B cell (primary cell): ENCODE measurements around the gene KCNA1. TPM values are rescaled to one million over a fixed set of nuclear protein-coding genes. Genes with fewer than 3 reads are reported as not detected.

ENCODE experiments used
- ATAC-seq: fragments of 200-7000 bp; cut with Tn5 transposase; one replicate; pipeline ENCODE4 v1.10.0; 2021; ENCODE audit warnings: low read depth, mild to moderate bottlenecking, moderate number of reproducible peaks, moderate library complexity
- CTCF ChIA-PET: fragments of 350-600 bp; sonication (Branson Sonifier 250); formaldehyde crosslinking; loops from one replicate; lab custom pipeline; 2021; ENCODE audit warnings: antibody characterized with exemption, inconsistent platforms; lab: Charles Lee
- POLR2A ChIA-PET: fragments of 350-600 bp; sonication (Branson Sonifier 250); formaldehyde crosslinking; loops from one replicate; lab custom pipeline; 2021; ENCODE audit warnings: antibody characterized with exemption; lab: Charles Lee
- DNase-seq: peaks from one replicate; pipeline ENCODE4 v3.0.0; 2013
- H2AFZ ChIP-seq: 2 replicates; pipeline ENCODE4 v1.6.1; 2012; ENCODE audit warnings: mild to moderate bottlenecking, low read depth, low read length; ENCODE audit not compliant: insufficient read depth, poor library complexity, severe bottlenecking
- H3K27ac ChIP-seq, 2 donors: 1 replicate in 1 of 2; 2 replicates in 1 of 2; pipeline ENCODE4 v1.5.1; 2012 to 2013; ENCODE audit warnings: low read length in 2 of 2, mild to moderate bottlenecking in 2 of 2, moderate library complexity in 1 of 2
- H3K27me3 ChIP-seq, 4 experiments: fragments of 200-600 bp in 1 of 4; sonication (generic) in 1 of 4; replicated peaks in 1 of 4; 1 replicate in 2 of 4; 2 replicates in 2 of 4; pipeline versions ENCODE4 v1.6.1 to v1.7.0; 2013 to 2016; ENCODE audit warnings: low read length in 3 of 4, mild to moderate bottlenecking in 2 of 4, mixed read lengths in 1 of 4, moderate library complexity in 1 of 4; ENCODE audit not compliant: insufficient read depth in 4 of 4, control insufficient read depth in 3 of 4; ENCODE audit errors: control extremely low read depth in 1 of 4
- H3K36me3 ChIP-seq, 2 experiments: replicated peaks in 1 of 2; 1 replicate in 1 of 2; 2 replicates in 1 of 2; pipeline versions ENCODE4 v1.6.1 to v1.7.1; 2013; ENCODE audit warnings: low read length in 1 of 2; ENCODE audit not compliant: insufficient read depth in 2 of 2, control insufficient read depth in 1 of 2; ENCODE audit errors: control extremely low read depth in 1 of 2, extremely low read depth in 1 of 2
- H3K4me1 ChIP-seq, 2 donors: fragments of 200-600 bp in 1 of 2; sonication (generic) in 1 of 2; 1 replicate in 1 of 2; 2 replicates in 1 of 2; pipeline versions ENCODE4 v1.5.1 to v1.6.1; 2013 to 2017; ENCODE audit warnings: low read length in 2 of 2; ENCODE audit not compliant: control insufficient read depth in 2 of 2, insufficient read depth in 2 of 2
- H3K4me2 ChIP-seq: replicated peaks from 2 replicates; pipeline ENCODE3; 2012; ENCODE audit warnings: mild to moderate bottlenecking, low read depth, low read length; ENCODE audit not compliant: poor library complexity, severe bottlenecking
- H3K4me3 ChIP-seq, 5 experiments: fragments of 200-600 bp in 1 of 5; sonication (generic) in 1 of 5; 1 replicate in 3 of 5; 2 replicates in 2 of 5; pipeline versions ENCODE4 v1.5.1 to v1.7.0; 2011 to 2016; ENCODE audit warnings: low read length in 4 of 5, mild to moderate bottlenecking in 4 of 5, low read depth in 2 of 5, control low read depth in 1 of 5, moderate library complexity in 1 of 5; ENCODE audit not compliant: insufficient read depth in 1 of 5; ENCODE audit errors: control extremely low read depth in 1 of 5, extremely low read depth in 1 of 5
- H3K79me2 ChIP-seq: fragments of 200-600 bp; sonication (generic); one replicate; pipeline ENCODE4 v1.6.0; 2016; ENCODE audit warnings: low read length; ENCODE audit not compliant: control insufficient read depth, insufficient read depth
- H3K9ac ChIP-seq: fragments of 200-600 bp; sonication (generic); 2 replicates; pipeline ENCODE4 v1.6.1; 2017; ENCODE audit warnings: mild to moderate bottlenecking, low read length, moderate library complexity
- H3K9me3 ChIP-seq, 3 donors: one replicate each; pipeline versions ENCODE4 v1.6.1 to v1.7.1; 2013; ENCODE audit warnings: low read length in 2 of 3; ENCODE audit not compliant: control insufficient read depth in 2 of 3, insufficient read depth in 1 of 3; ENCODE audit errors: control extremely low read depth in 1 of 3
- H4K20me1 ChIP-seq: 2 replicates; pipeline ENCODE4 v1.6.0; 2012; ENCODE audit warnings: mild to moderate bottlenecking, low read length; ENCODE audit not compliant: insufficient read depth, control insufficient read depth, poor library complexity, severe bottlenecking
- H3K27ac Mint-ChIP-seq: one replicate; pipeline ENCODE4 v1.8.0; 2021; ENCODE audit warnings: mixed read lengths
- H3K27me3 Mint-ChIP-seq: one replicate; pipeline ENCODE4 v1.8.0; 2021; ENCODE audit warnings: mixed read lengths
- H3K4me1 Mint-ChIP-seq: one replicate; pipeline ENCODE4 v1.8.0; 2021; ENCODE audit warnings: mixed read lengths
- H3K4me3 Mint-ChIP-seq: one replicate; pipeline ENCODE4 v1.8.0; 2021; ENCODE audit warnings: mixed read lengths
- H3K9me3 Mint-ChIP-seq: one replicate; pipeline ENCODE4 v1.8.0; 2022; ENCODE audit warnings: mixed read lengths; ENCODE audit not compliant: insufficient read depth
- EZH2 ChIP-seq: IDR thresholded peaks from 2 replicates; pipeline ENCODE4 v1.6.1; 2012; ENCODE audit warnings: borderline replicate concordance, low read depth, mild to moderate bottlenecking, moderate library complexity, low read length; ENCODE audit not compliant: insufficient read depth, poor library complexity, severe bottlenecking
- WGBS: methylation state at CpG from one replicate; pipeline ENCODE4 v1.1.5; 2013; ENCODE audit warnings: missing lambda C conversion rate; ENCODE audit not compliant: insufficient coverage; 5-methylcytosine and 5-hydroxymethylcytosine counted together
- intact Hi-C: fragments of 100-400 bp; cut with micrococcal nuclease; formaldehyde crosslinking; loops from one replicate; pipeline ENCODE4 v1.10.0; 2022
- polyA plus RNA-seq: library from polyadenylated mRNA; depleted of rRNA; stranded (reverse); fragments of >200 nt; gene quantifications from 2 replicates; pipeline ENCODE4 v1.2.3, GENCODE V29; 2012
- total RNA-seq, 2 donors: library from RNA; stranded (reverse); fragments of 120-200 nt in 1 of 2; gene quantifications; 1 replicate in 1 of 2; 2 replicates in 1 of 2; pipeline versions ENCODE4 v1.2.3 to v1.2.4, GENCODE V29; 2013 to 2022
- TF ChIP-seq, protein P1 (sequence below): fragments of 200-600 bp; IDR thresholded peaks from one replicate; pipeline ENCODE4 v1.8.0; 2022; ENCODE audit warnings: antibody characterized with exemption, mild to moderate bottlenecking

The KCNA1 gene
- total and polyA plus RNA-seq, 2 donors (not counting 1 experiment from before 2014, with no cell fraction given) = not detected

DNA sequence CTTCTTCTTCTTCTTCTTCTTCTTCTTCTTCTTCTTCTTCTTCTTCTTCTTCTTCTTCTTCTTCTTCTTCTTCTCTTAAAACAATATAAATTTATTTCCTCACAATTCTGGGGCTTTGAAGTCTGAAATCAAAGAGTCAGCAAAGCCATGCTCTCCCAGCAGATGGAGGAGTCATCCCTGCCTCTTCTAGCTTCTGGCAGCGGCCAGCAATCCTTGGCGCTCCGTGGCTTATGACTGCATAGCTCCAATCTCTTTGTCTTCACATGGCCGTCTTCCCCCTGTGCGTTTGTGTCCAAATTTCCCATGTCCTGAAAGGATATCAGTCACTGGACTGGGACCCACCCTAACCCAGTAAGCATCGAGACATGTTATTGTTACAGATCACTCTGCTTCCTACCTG is 22.9 kb downstream of the KCNA1 start:
- WGBS = 89% methylated on average over 6 of the region's 6 CpGs
- ATAC-seq = no peak
- H3K4me1 ChIP-seq = no peaks in the 10 kb centered on the region
- H3K79me2 ChIP-seq = no peaks in the 10 kb centered on the region
- intact Hi-C loops = no loop called here
- DNase-seq = no peak
- no peak overlapping the region for H3K27ac ChIP-seq
- no peaks in the 10 kb centered on the region for H3K4me1 Mint-ChIP-seq
- H3K27me3 ChIP-seq = peaks cover 0 to 18% (median 12%) of the 10 kb centered on the region in 4 experiments
- H3K36me3 ChIP-seq = no peaks in the 10 kb centered on the region
- TF ChIP-seq, protein P1, sequence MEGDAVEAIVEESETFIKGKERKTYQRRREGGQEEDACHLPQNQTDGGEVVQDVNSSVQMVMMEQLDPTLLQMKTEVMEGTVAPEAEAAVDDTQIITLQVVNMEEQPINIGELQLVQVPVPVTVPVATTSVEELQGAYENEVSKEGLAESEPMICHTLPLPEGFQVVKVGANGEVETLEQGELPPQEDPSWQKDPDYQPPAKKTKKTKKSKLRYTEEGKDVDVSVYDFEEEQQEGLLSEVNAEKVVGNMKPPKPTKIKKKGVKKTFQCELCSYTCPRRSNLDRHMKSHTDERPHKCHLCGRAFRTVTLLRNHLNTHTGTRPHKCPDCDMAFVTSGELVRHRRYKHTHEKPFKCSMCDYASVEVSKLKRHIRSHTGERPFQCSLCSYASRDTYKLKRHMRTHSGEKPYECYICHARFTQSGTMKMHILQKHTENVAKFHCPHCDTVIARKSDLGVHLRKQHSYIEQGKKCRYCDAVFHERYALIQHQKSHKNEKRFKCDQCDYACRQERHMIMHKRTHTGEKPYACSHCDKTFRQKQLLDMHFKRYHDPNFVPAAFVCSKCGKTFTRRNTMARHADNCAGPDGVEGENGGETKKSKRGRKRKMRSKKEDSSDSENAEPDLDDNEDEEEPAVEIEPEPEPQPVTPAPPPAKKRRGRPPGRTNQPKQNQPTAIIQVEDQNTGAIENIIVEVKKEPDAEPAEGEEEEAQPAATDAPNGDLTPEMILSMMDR = no peak
- no peak for TF ChIP-seq EZH2
- no peak overlapping the region for H3K4me2 ChIP-seq
- H2AFZ ChIP-seq = no peak overlapping the region
- no peaks in the 10 kb centered on the region for H4K20me1 ChIP-seq
- ChIA-PET POLR2A (no interaction called here), CTCF (no interaction called here)
- H3K4me3 Mint-ChIP-seq = no peak overlapping the region
- no peak overlapping the region for H3K27ac Mint-ChIP-seq
- no peaks in the 10 kb centered on the region for H3K9me3 Mint-ChIP-seq
- no peak overlapping the region for H3K9ac ChIP-seq
- no peaks in the 10 kb centered on the region for H3K9me3 ChIP-seq
- H3K27me3 Mint-ChIP-seq = peaks cover 61% of the 10 kb centered on the region
- H3K4me3 ChIP-seq = no peak overlapping the region

DNA sequence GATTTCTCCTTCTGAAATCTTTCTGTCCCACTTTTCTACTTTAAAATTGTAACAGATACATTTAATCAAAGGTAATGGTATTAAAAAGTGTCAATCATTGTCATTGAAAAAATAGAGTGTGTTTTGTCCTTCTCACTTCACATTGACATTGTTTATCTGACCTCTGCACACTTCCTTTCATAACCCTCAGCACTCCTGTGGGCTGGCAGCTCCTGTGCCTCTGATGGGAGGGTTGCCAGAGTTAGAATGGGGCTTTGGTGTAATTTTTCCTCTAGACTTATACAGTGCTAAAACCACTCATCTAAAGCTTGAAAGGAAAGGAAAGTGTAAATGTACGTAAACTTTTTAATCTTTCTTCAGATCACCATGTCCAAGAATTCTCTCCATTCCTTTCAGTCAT is 23.7 kb downstream of the KCNA1 start:
- ChIA-PET POLR2A (no interaction called here), CTCF (no interaction called here)
- Mint-ChIP-seq H3K27me3 (peaks cover 69% of the 10 kb centered on the region), H3K27ac (no peak overlapping the region), H3K4me3 (no peak overlapping the region), H3K4me1 (no peaks in the 10 kb centered on the region), H3K9me3 (no peaks in the 10 kb centered on the region)
- H3K27ac ChIP-seq = no peak overlapping the region
- intact Hi-C loops = no loop called here
- no peak overlapping the region for H3K9ac ChIP-seq
- H3K4me2 ChIP-seq = no peak overlapping the region
- H3K4me1 ChIP-seq = no peaks in the 10 kb centered on the region
- H3K4me3 ChIP-seq = no peak overlapping the region
- H3K27me3 ChIP-seq = peaks cover 0 to 23% (median 12%) of the 10 kb centered on the region in 4 experiments
- no peaks in the 10 kb centered on the region for H3K9me3 ChIP-seq
- DNase-seq (no peak), ATAC-seq (no peak)
- no CpG with 5 or more reads among the region's 1 CpG for WGBS
- H3K36me3 ChIP-seq = no peaks in the 10 kb centered on the region
- TF ChIP-seq, protein P1 = no peak
- TF ChIP-seq EZH2 = no peak
- H4K20me1 ChIP-seq = no peaks in the 10 kb centered on the region
- no peak overlapping the region for H2AFZ ChIP-seq
- H3K79me2 ChIP-seq = no peaks in the 10 kb centered on the region
